Panc1 (cell line): ENCODE results near the gene TMEM154. TPM values are rescaled to one million over a fixed set of nuclear protein-coding genes. Genes with fewer than 3 reads are reported as not detected.

Source experiments
- ATAC-seq: fragments of 200-7000 bp; cut with Tn5 transposase; 2 replicates; pipeline ENCODE4 v1.9.1; 2020; ENCODE audit warnings: mild to moderate bottlenecking, moderate library complexity
- BruUV-seq: library from RNA; stranded (reverse); fragments of 400-500 nt; replicated peaks from 2 replicates; lab custom pipeline; 2021; lab: Mats Ljungman, UMichigan
- CTCF ChIA-PET: fragments of 300-600 bp; sonication (Branson Sonifier 250); formaldehyde crosslinking; loops from one replicate; lab custom pipeline; 2022; ENCODE audit warnings: antibody characterized with exemption; lab: Charles Lee
- POLR2A ChIA-PET: fragments of 300-600 bp; sonication (Branson Sonifier 250); formaldehyde crosslinking; loops from one replicate; lab custom pipeline; 2022; ENCODE audit warnings: antibody characterized with exemption; lab: Charles Lee
- DNase-seq: peaks from one replicate; pipeline ENCODE4 v3.0.0-alpha.2; 2010; ENCODE audit warnings: low read depth, low spot score
- H3K27ac ChIP-seq: 2 replicates; pipeline ENCODE4 v1.5.1; 2011; ENCODE audit warnings: mild to moderate bottlenecking, low read length, inconsistent platforms
- H3K27me3 ChIP-seq: fragments of 200-500 bp; sonication (Bioruptor generic); 2 replicates; pipeline ENCODE4 v1.6.0; 2014; ENCODE audit warnings: low read length, inconsistent platforms; ENCODE audit not compliant: control insufficient read depth, insufficient read depth
- H3K36me3 ChIP-seq: fragments of 200-500 bp; sonication (Bioruptor generic); 2 replicates; pipeline ENCODE4 v1.5.1; 2014; ENCODE audit warnings: inconsistent platforms, mild to moderate bottlenecking, low read length, moderate library complexity; ENCODE audit not compliant: control insufficient read depth, insufficient read depth
- H3K4me1 ChIP-seq: 2 replicates; pipeline ENCODE4 v1.5.1; 2011; ENCODE audit warnings: inconsistent platforms, mild to moderate bottlenecking, low read length, moderate library complexity; ENCODE audit not compliant: control insufficient read depth, insufficient read depth
- H3K4me3 ChIP-seq, 2 experiments: 2 replicates each; pipeline ENCODE4 v1.5.1; 2011 to 2012; ENCODE audit warnings: low read depth in 2 of 2, low read length in 2 of 2, mild to moderate bottlenecking in 2 of 2, inconsistent platforms in 1 of 2, moderate library complexity in 1 of 2
- H3K9me3 ChIP-seq: fragments of 200-500 bp; sonication (Bioruptor generic); 2 replicates; pipeline ENCODE4 v1.5.1; 2014; ENCODE audit warnings: low read depth, mild to moderate bottlenecking, inconsistent platforms, low read length, moderate library complexity; ENCODE audit not compliant: control insufficient read depth, insufficient read depth
- POLR2AphosphoS5 ChIP-seq: IDR thresholded peaks from 2 replicates; pipeline ENCODE4 v1.6.1; 2012; ENCODE audit warnings: mild to moderate bottlenecking, low read depth, low read length, moderate library complexity
- SIN3A ChIP-seq: IDR thresholded peaks from 2 replicates; pipeline ENCODE4 v1.6.1; 2012; ENCODE audit warnings: low read depth, mild to moderate bottlenecking, low read length, moderate library complexity, borderline replicate concordance; ENCODE audit not compliant: insufficient read depth
- TCF7L2 ChIP-seq: IDR thresholded peaks from 2 replicates; pipeline ENCODE4 v1.6.1; 2011; ENCODE audit warnings: mild to moderate bottlenecking, low read depth, low read length, inconsistent platforms
- in situ Hi-C: cut with HindIII; loops from 2 replicates; pipeline ENCODE4 v1.10.0; 2016; ENCODE audit warnings: low sequenced_read_pairs, low pct_unique_long_range_greater_than_20kb
- intact Hi-C: fragments of 100-400 bp; cut with micrococcal nuclease; formaldehyde crosslinking; loops from one replicate; pipeline ENCODE4 v1.10.0; 2022; ENCODE audit not compliant: unreplicated experiment
- total RNA-seq: library from RNA; stranded (reverse); gene quantifications from one replicate; pipeline ENCODE4 v1.2.1, GENCODE V29; 2021; ENCODE audit not compliant: unreplicated experiment
- TF ChIP-seq, protein P1 (sequence below): fragments of 450-650 bp; IDR thresholded peaks from 2 replicates; pipeline ENCODE4 v1.5.1; 2017; ENCODE audit warnings: mild to moderate bottlenecking
- TF ChIP-seq, protein P2 (sequence below), 2 experiments: IDR thresholded peaks; 2 replicates each; pipeline ENCODE4 v1.6.1; 2011 to 2012; ENCODE audit warnings: low read depth in 2 of 2, control low read depth in 1 of 2, low read length in 1 of 2, mild to moderate bottlenecking in 1 of 2, moderate library complexity in 1 of 2; ENCODE audit not compliant: insufficient read depth in 1 of 2

The TMEM154 gene
- total RNA-seq, 1 experiment from 2014 or later: 0.15 TPM

DNA sequence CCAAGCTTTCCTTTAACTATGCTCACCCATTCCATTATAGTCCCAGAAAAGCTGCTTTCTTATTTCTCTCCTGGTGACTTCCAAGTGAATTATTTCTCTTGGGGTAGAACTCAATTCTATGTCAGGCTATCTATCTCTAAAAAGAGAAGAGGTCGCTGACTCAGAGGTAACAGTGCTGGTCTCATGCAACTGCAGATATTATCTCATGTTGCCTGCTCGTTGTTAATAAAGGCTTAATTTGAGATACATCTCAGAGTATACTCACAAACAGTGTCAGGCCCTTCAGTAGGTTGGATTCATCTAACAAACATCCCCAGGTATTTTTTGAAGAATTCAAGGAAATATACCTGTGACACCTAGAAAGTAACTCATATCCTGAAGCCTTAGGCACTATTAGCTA is 2.7 kb downstream of the TMEM154 start:
- ChIA-PET CTCF (no interaction called here), POLR2A (no interaction called here)
- no peak overlapping the region for H3K4me3 ChIP-seq
- H3K36me3 ChIP-seq: no peaks in the 10 kb centered on the region
- in situ Hi-C loops (no loop called here), intact Hi-C loops (no loop called here)
- ATAC-seq: no peak
- no peak overlapping the region for H3K27ac ChIP-seq
- no TSS peak for BruUV-seq
- no peaks in the 10 kb centered on the region; the same call in 1 of the 2 replicates for H3K4me1 ChIP-seq
- TF ChIP-seq SIN3A (no peak), POLR2AphosphoS5 (no peak), TCF7L2 (no peak)
- TF ChIP-seq, protein P1, sequence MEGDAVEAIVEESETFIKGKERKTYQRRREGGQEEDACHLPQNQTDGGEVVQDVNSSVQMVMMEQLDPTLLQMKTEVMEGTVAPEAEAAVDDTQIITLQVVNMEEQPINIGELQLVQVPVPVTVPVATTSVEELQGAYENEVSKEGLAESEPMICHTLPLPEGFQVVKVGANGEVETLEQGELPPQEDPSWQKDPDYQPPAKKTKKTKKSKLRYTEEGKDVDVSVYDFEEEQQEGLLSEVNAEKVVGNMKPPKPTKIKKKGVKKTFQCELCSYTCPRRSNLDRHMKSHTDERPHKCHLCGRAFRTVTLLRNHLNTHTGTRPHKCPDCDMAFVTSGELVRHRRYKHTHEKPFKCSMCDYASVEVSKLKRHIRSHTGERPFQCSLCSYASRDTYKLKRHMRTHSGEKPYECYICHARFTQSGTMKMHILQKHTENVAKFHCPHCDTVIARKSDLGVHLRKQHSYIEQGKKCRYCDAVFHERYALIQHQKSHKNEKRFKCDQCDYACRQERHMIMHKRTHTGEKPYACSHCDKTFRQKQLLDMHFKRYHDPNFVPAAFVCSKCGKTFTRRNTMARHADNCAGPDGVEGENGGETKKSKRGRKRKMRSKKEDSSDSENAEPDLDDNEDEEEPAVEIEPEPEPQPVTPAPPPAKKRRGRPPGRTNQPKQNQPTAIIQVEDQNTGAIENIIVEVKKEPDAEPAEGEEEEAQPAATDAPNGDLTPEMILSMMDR: no peak
- TF ChIP-seq, protein P2, sequence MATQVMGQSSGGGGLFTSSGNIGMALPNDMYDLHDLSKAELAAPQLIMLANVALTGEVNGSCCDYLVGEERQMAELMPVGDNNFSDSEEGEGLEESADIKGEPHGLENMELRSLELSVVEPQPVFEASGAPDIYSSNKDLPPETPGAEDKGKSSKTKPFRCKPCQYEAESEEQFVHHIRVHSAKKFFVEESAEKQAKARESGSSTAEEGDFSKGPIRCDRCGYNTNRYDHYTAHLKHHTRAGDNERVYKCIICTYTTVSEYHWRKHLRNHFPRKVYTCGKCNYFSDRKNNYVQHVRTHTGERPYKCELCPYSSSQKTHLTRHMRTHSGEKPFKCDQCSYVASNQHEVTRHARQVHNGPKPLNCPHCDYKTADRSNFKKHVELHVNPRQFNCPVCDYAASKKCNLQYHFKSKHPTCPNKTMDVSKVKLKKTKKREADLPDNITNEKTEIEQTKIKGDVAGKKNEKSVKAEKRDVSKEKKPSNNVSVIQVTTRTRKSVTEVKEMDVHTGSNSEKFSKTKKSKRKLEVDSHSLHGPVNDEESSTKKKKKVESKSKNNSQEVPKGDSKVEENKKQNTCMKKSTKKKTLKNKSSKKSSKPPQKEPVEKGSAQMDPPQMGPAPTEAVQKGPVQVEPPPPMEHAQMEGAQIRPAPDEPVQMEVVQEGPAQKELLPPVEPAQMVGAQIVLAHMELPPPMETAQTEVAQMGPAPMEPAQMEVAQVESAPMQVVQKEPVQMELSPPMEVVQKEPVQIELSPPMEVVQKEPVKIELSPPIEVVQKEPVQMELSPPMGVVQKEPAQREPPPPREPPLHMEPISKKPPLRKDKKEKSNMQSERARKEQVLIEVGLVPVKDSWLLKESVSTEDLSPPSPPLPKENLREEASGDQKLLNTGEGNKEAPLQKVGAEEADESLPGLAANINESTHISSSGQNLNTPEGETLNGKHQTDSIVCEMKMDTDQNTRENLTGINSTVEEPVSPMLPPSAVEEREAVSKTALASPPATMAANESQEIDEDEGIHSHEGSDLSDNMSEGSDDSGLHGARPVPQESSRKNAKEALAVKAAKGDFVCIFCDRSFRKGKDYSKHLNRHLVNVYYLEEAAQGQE (IDR thresholded peaks at IDR 0.05; ENCODE audit: insufficient read depth in 1 of 2, low read depth in 2 of 2, low read length in 1 of 2): no peak
- peaks cover 4% of the 10 kb centered on the region; the same call in 1 of the 2 replicates for H3K27me3 ChIP-seq
- no peaks in the 10 kb centered on the region for H3K9me3 ChIP-seq
- DNase-seq: no peak

DNA sequence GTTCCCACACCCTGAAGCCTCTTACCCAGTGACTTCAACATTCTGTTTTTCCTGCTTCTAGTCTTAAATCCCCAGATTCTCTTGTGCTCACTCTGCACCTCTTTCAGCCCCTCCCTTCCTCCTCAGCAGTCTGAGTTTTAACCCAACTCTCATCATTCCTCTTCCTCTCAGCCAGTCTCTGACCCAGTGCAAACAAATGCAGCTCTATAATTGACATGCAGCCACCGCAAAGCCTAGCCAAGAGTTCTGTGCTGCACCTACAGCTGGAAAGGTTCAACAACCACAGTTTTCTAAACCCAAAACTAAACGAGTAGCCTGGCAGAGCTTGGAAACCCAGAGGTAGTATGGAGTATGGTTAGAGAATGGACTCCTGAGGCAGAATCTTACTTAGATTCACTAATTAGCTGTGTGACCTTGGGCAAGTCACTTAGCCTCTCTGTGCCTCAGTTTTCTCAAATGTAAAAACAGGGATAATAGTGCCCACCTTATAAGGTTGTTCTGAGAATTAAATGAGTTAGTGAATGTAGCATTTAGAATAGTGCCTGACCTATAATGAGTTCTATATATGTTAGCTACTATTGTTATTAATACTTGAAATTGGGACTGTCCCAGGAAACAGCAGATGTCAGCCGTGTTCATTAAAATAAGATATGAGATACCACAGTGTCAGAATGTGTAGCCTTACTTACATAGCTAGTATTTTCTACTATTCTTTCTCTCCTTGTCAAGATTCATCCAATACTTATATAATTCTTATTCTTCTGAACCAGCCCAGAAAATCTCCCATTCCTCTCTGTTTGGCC is 3.5 kb downstream of the TMEM154 start:
- no peaks in the 10 kb centered on the region for H3K36me3 ChIP-seq
- peaks cover 4% of the 10 kb centered on the region; the same call in 1 of the 2 replicates for H3K27me3 ChIP-seq
- intact Hi-C loops (no loop called here), in situ Hi-C loops (no loop called here)
- TF ChIP-seq, protein P2 (IDR thresholded peaks at IDR 0.05; ENCODE audit: insufficient read depth in 1 of 2, low read depth in 2 of 2, low read length in 1 of 2): no peak
- TF ChIP-seq TCF7L2 (no peak), SIN3A (no peak), POLR2AphosphoS5 (no peak)
- TF ChIP-seq, protein P1: no peak
- DNase-seq (no peak), ATAC-seq (no peak)
- ChIA-PET POLR2A (no interaction called here), CTCF (no interaction called here)
- H3K4me3 ChIP-seq: no peak overlapping the region
- no peaks in the 10 kb centered on the region for H3K9me3 ChIP-seq
- BruUV-seq: no TSS peak
- no peak overlapping the region for H3K27ac ChIP-seq
- no peaks in the 10 kb centered on the region; the same call in 1 of the 2 replicates for H3K4me1 ChIP-seq
